NCI-H1694 (cell line): ENCODE results near the gene IKZF1.

Experiments
- DNase-seq: peaks from one replicate; lab custom pipeline; 2025; lab: John Stamatoyannopoulos, UW

Gene IKZF1

GRCh38 chr7:50355817-50356178, 51.3 kb downstream of the IKZF1 start:
- DNase-seq: no peak

- no peak for DNase-seq
Observed at GRCh38 chr7:50356212-50356944, 51.9 kb downstream of the IKZF1 start.

GRCh38 chr7:50356945-50357268, 52.4 kb downstream of the IKZF1 start:
- DNase-seq: no peak

- no peak for DNase-seq
Observed at GRCh38 chr7:50357426-50357825, 52.9 kb downstream of the IKZF1 start.

GRCh38 chr7:50358041-50358705, 53.7 kb downstream of the IKZF1 start:
- no peak for DNase-seq

GRCh38 chr7:50358779-50359178, 54.3 kb downstream of the IKZF1 start:
- DNase-seq: no peak

GRCh38 chr7:50359258-50359994, 54.9 kb downstream of the IKZF1 start:
- no peak for DNase-seq

- DNase-seq: no peak
Observed at GRCh38 chr7:50359995-50360925, 55.7 kb downstream of the IKZF1 start.

GRCh38 chr7:50362142-50362541, 57.6 kb downstream of the IKZF1 start:
- no peak for DNase-seq

- DNase-seq: no peak
Observed at GRCh38 chr7:50362712-50363282, 58.3 kb downstream of the IKZF1 start.

GRCh38 chr7:50363327-50364060, 59.0 kb downstream of the IKZF1 start:
- DNase-seq: no peak

- DNase-seq: no peak
Observed at GRCh38 chr7:50364645-50365044, 60.1 kb downstream of the IKZF1 start.

- DNase-seq: no peak
Observed at GRCh38 chr7:50366311-50366710, 61.8 kb downstream of the IKZF1 start.

- no peak for DNase-seq
Observed at GRCh38 chr7:50367100-50367499, 62.6 kb downstream of the IKZF1 start.

GRCh38 chr7:50367570-50367969, 63.1 kb downstream of the IKZF1 start:
- no peak for DNase-seq

GRCh38 chr7:50368366-50368765, 63.9 kb downstream of the IKZF1 start:
- no peak for DNase-seq

- DNase-seq: no peak
Observed at GRCh38 chr7:50369143-50370026, 64.9 kb downstream of the IKZF1 start.

- DNase-seq: no peak
Observed at GRCh38 chr7:50370884-50371283, 66.4 kb downstream of the IKZF1 start.

GRCh38 chr7:50371551-50372021, 67.1 kb downstream of the IKZF1 start:
- DNase-seq: no peak

GRCh38 chr7:50372923-50373322, 68.4 kb downstream of the IKZF1 start:
- no peak for DNase-seq
